ENCODE data around the gene NSG2. TPM values are rescaled to one million over a fixed set of nuclear protein-coding genes. Genes with fewer than 3 reads are reported as not detected.
"Not testable (repeated sequence)": the region's sequence is repeated elsewhere in the genome, so short reads cannot be mapped to it uniquely, and the experiment has no call there.

Gene NSG2
- total RNA-seq, 1 donor = not detected

GRCh38 chr5:174098694-174099093 lies 53.2 kb downstream of the NSG2 start:
- Histone ChIP-seq H2AFZ (ENCODE audit: low read length) (no peak overlapping the region), H4K20me1 (ENCODE audit: insufficient read depth, low read length) (no peaks in the 10 kb centered on the region), H3K27me3 (ENCODE audit: insufficient read depth, low read length) (no peaks in the 10 kb centered on the region), H3K27ac (ENCODE audit: low read depth, low read length) (no peak overlapping the region), H3K9me3 (ENCODE audit: low read depth, low read length) (no peaks in the 10 kb centered on the region), H3K36me3 (ENCODE audit: insufficient read depth, low read length) (no peaks in the 10 kb centered on the region), H3K4me1 (ENCODE audit: insufficient read depth, low read length) (no peaks in the 10 kb centered on the region), H3K79me2 (ENCODE audit: insufficient read depth, low read length) (no peaks in the 10 kb centered on the region), H3K4me2 (ENCODE audit: insufficient read depth, low read length) (no peak overlapping the region), H3K4me3 (ENCODE audit: insufficient read depth, low read length) (no peak overlapping the region)
- TF ChIP-seq, protein P1, sequence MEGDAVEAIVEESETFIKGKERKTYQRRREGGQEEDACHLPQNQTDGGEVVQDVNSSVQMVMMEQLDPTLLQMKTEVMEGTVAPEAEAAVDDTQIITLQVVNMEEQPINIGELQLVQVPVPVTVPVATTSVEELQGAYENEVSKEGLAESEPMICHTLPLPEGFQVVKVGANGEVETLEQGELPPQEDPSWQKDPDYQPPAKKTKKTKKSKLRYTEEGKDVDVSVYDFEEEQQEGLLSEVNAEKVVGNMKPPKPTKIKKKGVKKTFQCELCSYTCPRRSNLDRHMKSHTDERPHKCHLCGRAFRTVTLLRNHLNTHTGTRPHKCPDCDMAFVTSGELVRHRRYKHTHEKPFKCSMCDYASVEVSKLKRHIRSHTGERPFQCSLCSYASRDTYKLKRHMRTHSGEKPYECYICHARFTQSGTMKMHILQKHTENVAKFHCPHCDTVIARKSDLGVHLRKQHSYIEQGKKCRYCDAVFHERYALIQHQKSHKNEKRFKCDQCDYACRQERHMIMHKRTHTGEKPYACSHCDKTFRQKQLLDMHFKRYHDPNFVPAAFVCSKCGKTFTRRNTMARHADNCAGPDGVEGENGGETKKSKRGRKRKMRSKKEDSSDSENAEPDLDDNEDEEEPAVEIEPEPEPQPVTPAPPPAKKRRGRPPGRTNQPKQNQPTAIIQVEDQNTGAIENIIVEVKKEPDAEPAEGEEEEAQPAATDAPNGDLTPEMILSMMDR (IDR thresholded peaks at IDR 0.05; ENCODE audit: extremely low read depth, low read depth, low read length) = no peak
- no peak for DNase-seq (ENCODE audit: insufficient read length, low spot score, missing footprints)

- TF ChIP-seq, protein P1 (IDR thresholded peaks at IDR 0.05; ENCODE audit: extremely low read depth, low read depth, low read length) = no peak
- no peak for DNase-seq (ENCODE audit: insufficient read length, low spot score, missing footprints)
- H3K4me2 ChIP-seq (ENCODE audit: insufficient read depth, low read length) = no peak overlapping the region
- no peak overlapping the region for H3K4me3 ChIP-seq (ENCODE audit: insufficient read depth, low read length)
- no peaks in the 10 kb centered on the region for H3K79me2 ChIP-seq (ENCODE audit: insufficient read depth, low read length)
- H3K9me3 ChIP-seq (ENCODE audit: low read depth, low read length) = no peaks in the 10 kb centered on the region
- H4K20me1 ChIP-seq (ENCODE audit: insufficient read depth, low read length) = no peaks in the 10 kb centered on the region
- H2AFZ ChIP-seq (ENCODE audit: low read length) = no peak overlapping the region
- H3K27ac ChIP-seq (ENCODE audit: low read depth, low read length) = no peak overlapping the region
- no peaks in the 10 kb centered on the region for H3K27me3 ChIP-seq (ENCODE audit: insufficient read depth, low read length)
- no peaks in the 10 kb centered on the region for H3K36me3 ChIP-seq (ENCODE audit: insufficient read depth, low read length)
- H3K4me1 ChIP-seq (ENCODE audit: insufficient read depth, low read length) = no peaks in the 10 kb centered on the region
Measured at GRCh38 chr5:174100490-174100889, 55.0 kb downstream of the NSG2 start.

DNA sequence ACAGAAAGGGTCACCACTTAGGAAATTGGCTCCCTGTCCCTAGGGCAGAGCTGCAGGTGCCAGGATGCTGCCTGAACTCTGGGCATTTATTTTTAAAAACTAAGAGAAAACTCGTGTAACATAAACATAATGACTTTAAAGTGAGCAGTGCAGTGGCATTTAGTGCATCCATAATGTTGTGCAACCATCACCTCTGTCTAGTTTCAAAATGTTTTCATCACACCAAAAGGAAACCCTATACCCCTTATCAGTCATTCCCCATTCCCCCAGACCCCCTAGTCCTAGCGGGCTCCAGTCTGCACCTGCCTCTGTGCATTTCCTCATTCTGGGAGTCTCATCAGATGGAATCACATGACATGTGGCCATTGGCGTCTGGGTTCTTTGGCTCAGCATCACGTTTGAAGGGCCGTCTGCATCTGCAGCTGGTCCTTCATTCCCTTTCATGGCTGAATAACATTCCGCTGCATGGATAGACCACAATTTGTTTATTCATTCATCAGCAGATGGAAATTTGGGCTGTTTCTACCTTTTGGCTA lies 55.8 kb downstream of the NSG2 start:
- no peaks in the 10 kb centered on the region for H3K27me3 ChIP-seq (ENCODE audit: insufficient read depth, low read length)
- H3K79me2 ChIP-seq (ENCODE audit: insufficient read depth, low read length) = no peaks in the 10 kb centered on the region
- H3K9me3 ChIP-seq (ENCODE audit: low read depth, low read length) = no peaks in the 10 kb centered on the region
- H2AFZ ChIP-seq (ENCODE audit: low read length) = no peak overlapping the region
- no peaks in the 10 kb centered on the region for H4K20me1 ChIP-seq (ENCODE audit: insufficient read depth, low read length)
- H3K36me3 ChIP-seq (ENCODE audit: insufficient read depth, low read length) = no peaks in the 10 kb centered on the region
- H3K4me3 ChIP-seq (ENCODE audit: insufficient read depth, low read length) = no peak overlapping the region
- no peak overlapping the region for H3K4me2 ChIP-seq (ENCODE audit: insufficient read depth, low read length)
- no peak overlapping the region for H3K27ac ChIP-seq (ENCODE audit: low read depth, low read length)
- DNase-seq (ENCODE audit: insufficient read length, low spot score, missing footprints) = peak; percentile 14
- TF ChIP-seq, protein P1 (IDR thresholded peaks at IDR 0.05; ENCODE audit: extremely low read depth, low read depth, low read length) = no peak
- H3K4me1 ChIP-seq (ENCODE audit: insufficient read depth, low read length) = no peaks in the 10 kb centered on the region

GRCh38 chr5:174102574-174102973 lies 57.1 kb downstream of the NSG2 start:
- H3K36me3 ChIP-seq (ENCODE audit: insufficient read depth, low read length); DNase-seq (ENCODE audit: insufficient read length, low spot score, missing footprints); H3K27me3 ChIP-seq (ENCODE audit: insufficient read depth, low read length); H3K27ac ChIP-seq (ENCODE audit: low read depth, low read length); H2AFZ ChIP-seq (ENCODE audit: low read length); H3K79me2 ChIP-seq (ENCODE audit: insufficient read depth, low read length); H3K4me1 ChIP-seq (ENCODE audit: insufficient read depth, low read length); H3K9me3 ChIP-seq (ENCODE audit: low read depth, low read length); H3K4me2 ChIP-seq (ENCODE audit: insufficient read depth, low read length); H4K20me1 ChIP-seq (ENCODE audit: insufficient read depth, low read length); H3K4me3 ChIP-seq (ENCODE audit: insufficient read depth, low read length): not testable (repeated sequence)

All from osteoblast (primary cell).